ENCODE measurements around the gene SCAMP3.
"Not testable (repeated sequence)": the region's sequence is repeated elsewhere in the genome, so short reads cannot be mapped to it uniquely, and the experiment has no call there.

SCAMP3 gene

DNA sequence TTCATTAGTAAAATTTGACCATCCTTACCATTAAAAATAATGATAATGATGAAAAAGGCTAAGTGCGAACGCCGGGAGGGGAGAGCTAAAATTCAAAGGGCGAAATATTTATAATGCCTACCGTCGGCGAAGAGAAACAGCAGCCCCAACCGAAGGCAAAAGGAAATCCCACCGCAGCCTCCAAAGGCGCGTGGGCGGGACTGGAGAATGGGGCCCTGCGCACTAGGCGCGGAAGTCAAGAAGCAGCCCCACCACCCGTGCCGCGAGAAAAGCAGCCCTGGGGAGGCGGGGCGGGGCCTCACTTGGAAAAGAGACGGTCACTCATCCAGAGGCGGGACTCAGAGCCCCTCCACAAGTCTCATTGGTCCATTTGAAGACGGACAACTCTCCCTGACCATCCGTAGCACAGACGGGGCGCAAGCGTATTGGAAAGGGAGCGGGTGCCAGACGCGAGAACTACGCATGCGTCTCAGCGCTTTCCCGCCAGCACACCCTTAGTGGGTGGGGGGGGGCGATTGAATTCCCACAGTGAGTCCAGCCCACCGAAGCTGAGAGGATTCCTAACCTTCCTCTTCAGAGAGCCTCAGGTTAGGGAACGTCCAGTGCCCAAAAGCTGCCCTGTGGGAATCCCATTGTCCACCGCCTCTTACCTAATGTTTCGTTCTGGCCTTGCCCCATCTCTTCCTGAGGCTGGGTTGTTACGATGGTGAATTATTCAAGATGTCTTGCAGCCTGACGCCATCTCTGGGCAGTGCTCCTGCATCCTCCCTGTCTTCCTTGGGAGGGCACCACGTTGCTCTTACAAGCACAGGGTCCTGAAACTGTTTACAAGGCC is 34.7 kb downstream of the SCAMP3 start:
- peak; percentile 98 to 100 for DNase-seq (ENCODE audit: low read depth in 2 of 2)

DNA sequence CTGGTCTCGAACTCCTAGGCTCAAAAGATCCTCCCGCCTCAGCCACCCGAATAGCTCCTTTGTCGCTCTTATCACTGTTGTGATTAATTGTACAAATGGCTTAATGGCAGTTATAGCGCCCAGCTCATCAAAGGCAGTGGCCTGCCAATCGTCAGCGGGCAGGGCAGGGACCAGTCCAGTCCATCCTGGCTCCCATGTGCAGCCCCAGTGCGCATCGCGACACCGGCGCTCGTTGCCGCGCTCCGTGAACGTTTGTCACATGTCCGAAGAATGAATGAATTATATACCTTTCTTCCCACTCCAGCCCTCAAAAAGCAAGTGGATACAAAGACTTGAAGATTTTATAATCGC is 35.3 kb downstream of the SCAMP3 start:
- no peak for DNase-seq (ENCODE audit: low read depth in 2 of 2)

DNA sequence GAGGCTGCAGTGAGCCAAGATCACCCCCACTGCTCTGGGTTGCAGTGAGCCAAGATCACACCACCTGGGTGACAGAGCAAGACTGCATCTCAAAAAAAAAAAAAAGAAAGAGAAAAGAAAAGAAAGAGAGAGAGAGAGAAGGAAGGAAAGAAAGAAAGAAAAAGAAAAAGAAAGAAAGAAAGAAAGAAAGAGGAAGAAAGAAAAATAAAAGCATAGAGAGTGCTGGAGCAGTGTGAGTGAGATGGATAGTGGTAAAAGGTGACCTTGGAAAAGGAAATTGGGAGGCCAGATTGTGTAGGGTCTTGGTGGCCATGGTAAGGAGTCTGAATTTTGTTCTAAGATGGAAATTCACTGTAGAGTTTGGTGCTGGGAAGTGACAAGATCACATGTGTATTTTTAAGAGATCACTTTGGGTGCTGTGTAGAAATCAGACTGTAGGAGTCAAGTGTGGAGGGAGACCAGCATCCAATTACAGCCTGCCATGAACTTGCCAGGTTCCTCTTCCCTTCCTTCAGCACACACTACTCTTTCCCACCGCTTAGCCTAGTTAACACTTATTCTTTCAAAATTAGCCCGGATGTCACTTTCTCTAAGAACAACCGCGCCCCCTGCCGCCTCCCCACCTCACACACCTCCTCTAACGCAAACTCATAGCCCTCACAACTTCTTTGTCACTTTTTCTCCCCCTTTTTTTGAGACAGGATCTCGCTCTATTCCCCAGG is 35.8 kb downstream of the SCAMP3 start:
- peak; percentile 71 to 79 for DNase-seq (ENCODE audit: low read depth in 2 of 2)

DNA sequence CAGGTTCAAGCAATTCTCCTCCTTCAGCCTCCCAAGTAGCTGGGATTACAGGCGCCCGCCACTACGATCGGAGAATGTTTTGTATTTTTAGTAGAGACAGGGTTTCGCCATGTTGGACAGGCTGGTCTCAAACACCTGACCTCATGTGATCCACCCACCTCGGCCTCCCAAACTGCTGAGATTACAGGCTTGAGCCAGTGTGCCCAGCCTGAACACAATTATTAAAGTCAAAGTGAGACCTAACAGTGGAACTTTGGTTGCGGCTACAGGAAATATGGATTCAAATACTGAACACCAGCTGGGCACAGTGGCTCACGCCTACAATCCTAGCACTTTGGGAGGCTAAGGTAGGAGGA is 36.8 kb downstream of the SCAMP3 start:
- DNase-seq (ENCODE audit: low read depth in 2 of 2): not testable (repeated sequence)

DNA sequence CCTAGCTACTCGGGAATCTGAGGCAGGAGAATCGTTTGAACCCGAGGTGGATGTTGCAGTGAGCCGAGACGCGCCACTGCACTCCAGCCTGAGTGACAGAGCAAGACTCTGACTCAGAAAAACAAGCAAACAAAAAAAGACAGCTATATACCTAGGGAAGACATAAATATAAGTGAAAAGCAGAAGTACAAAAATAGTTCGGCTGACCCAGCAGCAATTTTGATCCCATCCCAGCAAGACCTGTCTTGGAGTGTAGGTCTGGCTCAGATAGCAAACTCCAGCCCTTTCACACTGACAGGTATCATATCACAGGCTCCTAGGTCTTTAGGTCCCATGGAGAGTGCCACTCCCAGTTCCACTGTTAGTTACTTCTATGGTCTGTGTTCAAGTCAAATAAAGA is 39.1 kb downstream of the SCAMP3 start:
- DNase-seq (ENCODE audit: low read depth in 2 of 2): no peak

DNA sequence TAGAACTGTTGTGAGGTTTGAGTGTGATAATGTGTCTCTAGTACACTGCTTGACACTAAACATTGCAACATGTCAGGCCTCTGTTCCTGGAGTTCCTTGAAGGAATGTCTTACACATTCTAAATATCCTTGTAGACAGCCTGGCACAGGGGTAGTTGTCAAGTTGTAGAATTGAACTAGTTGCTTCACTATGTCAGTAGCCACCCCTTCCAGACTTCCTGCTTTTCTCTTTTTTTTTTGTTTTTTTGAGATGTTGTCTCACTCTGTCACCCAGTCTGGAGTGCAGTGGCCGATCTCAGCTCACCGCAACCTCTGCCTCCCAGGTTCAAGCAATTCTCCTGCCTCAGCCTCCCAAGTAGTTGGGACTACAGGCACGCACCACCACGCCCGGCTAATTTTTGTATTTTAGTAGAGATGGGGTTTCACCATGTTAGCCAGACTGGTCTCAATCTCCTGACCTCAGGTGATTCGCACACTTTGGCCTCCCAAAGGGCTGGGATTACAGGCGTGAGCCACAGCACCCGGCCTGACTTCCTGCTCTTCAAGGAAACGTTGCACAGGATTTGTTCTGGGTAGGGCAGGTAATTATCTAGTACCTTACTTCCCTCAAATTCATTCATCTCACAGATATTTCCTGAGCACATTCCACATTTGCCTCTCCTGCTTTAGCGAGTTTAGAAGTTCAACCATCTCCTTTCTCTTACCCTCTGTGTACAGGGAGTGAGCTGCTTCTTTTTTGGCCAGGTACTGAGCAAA is 41.8 kb downstream of the SCAMP3 start:
- not testable (repeated sequence) for DNase-seq (ENCODE audit: low read depth in 2 of 2)

DNA sequence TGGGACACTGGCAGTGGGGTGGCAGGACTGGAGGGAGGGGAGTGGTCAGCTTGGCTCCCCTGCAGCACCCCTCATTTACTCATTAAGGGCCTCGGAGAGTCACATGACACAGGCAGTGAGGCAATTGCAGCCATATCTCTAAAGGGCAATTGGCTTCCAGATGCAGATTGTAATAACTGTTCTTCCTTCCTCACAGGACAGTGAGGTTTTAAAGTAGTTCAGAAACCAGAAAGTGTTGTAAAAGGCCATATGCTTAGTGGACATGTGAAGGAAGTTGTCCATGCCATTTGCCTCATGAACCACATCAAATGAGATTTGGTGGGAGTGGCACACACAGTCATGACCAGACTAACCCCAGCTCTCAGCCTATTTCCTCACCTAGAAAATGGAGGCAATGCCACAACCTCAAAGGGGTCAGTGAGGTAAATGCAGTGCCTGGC is 42.5 kb downstream of the SCAMP3 start:
- no peak for DNase-seq (ENCODE audit: low read depth in 2 of 2)

DNA sequence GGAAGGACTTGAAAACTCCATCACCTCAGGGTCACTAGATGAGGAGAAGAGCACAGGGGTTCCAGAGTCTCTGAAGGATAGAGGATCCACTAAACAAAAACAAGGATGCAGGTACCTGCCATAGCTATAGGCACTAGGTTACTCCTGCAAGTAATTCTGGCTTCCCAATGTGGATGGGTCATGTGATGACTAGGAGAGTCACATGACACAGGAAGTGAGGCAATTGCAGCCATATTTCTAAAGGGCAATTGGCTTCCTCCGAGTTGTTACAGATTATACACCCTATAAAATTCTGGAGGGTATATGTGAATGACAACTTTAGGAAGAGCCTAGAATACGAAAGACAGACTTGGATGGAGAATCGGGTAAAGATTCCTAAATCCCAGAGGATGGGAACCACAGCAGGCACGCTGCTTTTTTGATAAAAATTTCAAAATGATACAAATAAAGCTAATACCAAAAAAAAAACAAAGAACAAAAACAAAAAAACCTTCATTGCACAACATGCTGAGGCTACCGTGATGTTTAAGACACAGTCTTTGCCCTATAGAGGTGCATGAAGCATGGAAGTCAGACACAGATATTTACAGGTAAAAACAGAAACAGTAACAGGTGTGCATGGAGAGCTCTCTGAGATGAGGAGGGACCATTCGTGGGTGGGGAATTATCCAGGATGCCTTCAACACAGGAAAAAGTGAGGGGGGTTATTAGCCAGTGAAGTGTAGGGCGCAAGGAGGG is 43.1 kb downstream of the SCAMP3 start:
- no peak for DNase-seq (ENCODE audit: low read depth in 2 of 2)

DNA sequence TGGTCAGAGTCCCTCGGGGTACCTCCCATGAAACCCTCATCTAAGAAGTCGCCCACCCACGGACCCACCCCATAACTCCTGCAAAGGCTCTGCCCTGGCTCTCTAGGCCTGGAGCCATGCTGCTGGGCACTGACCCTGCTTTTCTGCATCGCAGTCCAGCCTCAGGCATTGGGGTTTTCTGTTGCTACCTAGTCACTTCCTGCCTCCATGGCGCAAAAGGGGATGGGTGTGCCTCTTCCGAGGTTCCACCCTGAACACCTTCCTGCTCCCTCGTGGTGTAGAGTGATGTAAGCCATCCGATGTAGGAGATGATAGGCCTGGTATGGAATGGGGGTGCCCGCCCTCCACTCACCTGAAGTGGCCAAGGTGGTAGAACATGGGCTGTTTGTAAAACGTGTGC is 47.5 kb downstream of the SCAMP3 start:
- not testable (repeated sequence) for DNase-seq (ENCODE audit: low read depth in 2 of 2)

DNA sequence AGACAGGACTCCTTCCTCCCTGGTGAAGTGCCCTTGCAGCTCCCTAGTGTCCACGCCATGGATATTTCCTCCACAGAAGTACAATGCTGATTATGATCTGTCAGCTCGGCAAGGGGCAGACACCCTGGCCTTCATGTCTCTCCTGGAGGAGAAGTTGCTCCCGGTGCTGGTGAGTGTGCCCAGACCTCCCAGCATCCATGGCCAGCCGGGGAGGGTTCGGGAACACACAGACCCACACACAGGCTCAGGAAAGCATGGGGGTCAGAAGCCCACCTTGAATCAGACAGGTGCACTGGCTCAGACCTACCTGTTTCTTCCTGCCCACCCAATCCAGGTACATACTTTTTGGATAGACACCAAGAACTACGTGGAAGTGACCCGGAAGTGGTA is 50.1 kb downstream of the SCAMP3 start:
- not testable (repeated sequence) for DNase-seq (ENCODE audit: low read depth in 2 of 2)

DNA sequence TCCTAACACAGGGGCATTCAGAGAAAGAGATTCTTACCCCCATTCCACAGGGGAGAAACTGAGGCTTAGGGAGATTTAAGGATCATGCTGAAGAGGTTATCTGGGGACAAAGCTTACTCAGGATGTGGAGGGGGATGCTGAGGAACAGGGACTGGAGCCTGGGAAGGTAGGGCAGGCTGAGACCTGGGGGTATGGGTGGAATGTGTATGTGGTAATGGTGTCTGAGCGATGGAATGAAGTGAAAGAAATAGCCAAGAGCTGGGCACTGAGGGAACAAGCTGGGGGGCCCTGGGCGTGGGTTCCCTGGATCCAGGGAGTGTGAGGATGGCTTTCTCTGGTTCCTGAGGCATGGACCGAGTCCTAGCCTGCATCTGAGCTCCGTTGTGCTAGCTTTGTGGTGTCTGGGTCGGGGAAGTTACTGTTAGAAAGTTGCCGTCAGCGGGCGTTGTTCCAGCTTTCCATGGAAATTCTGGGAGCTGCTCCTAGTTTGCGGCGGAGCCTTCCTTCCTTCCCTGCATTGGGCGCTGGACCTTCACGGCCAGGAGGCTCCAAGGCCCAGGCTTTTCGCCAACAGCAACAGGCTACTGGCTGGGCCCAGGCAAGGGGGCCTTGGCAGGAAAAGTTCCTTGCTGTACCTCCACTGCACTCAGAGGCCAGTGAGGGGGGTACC is 50.6 kb downstream of the SCAMP3 start:
- DNase-seq (ENCODE audit: low read depth in 2 of 2): not testable (repeated sequence)

DNA sequence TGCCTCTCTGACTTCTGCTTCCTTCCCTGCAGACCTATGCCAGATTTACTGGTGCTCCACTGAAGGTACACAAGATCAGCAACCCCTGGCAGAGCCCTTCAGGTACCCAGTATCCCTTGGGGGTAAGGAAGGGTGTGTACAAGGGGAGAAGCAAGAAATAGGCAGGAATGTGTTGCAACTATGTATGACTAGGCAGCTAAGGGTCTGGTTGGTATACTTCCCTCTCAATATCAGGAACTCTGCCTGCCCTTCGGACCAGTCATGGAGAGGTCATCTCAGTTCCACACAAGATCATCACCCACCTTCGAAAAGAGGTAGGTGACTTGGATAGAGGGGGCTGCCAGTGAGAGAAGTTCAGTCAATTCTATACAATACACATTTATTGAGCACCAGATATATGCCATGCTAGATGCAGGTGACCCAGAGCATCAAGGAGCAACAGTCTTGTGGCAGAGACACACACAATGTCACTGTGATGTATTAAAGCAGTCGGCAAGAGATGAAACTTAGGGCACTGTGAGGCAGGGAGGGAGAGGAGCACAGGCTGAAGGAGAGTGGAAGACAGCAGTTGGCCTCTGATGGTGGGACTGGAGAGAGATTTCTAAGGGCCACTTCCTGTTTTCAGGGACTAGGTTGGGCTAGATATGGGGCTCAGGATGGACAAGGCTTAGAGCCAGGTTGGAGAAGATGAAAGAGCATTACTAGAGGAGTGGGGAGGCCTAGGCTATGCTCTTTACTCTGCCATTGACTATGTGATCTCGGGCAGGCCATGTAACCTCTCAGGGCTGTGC is 51.7 kb downstream of the SCAMP3 start:
- DNase-seq (ENCODE audit: low read depth in 2 of 2): no peak

DNA sequence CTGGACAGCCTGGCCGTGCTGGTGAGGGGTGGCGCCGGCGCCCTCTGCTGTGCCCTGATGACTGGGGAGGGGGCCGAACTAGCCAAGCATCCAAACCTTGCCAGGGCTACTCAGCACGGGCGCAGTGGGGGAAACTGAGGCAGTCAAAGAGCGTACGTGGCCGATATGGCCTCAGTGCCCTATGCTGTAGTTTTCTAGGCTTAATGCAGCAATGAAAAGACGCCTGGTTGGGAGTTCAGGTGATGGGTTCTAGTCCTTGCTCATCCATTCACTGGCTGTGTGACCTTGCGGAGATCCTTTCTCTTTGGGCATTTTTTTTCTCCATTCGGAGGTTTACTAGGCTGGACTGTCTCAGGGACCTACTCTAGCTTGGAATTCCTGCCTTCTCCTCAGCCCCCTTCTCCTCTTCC is 52.8 kb downstream of the SCAMP3 start:
- no peak for DNase-seq (ENCODE audit: low read depth in 2 of 2)

DNA sequence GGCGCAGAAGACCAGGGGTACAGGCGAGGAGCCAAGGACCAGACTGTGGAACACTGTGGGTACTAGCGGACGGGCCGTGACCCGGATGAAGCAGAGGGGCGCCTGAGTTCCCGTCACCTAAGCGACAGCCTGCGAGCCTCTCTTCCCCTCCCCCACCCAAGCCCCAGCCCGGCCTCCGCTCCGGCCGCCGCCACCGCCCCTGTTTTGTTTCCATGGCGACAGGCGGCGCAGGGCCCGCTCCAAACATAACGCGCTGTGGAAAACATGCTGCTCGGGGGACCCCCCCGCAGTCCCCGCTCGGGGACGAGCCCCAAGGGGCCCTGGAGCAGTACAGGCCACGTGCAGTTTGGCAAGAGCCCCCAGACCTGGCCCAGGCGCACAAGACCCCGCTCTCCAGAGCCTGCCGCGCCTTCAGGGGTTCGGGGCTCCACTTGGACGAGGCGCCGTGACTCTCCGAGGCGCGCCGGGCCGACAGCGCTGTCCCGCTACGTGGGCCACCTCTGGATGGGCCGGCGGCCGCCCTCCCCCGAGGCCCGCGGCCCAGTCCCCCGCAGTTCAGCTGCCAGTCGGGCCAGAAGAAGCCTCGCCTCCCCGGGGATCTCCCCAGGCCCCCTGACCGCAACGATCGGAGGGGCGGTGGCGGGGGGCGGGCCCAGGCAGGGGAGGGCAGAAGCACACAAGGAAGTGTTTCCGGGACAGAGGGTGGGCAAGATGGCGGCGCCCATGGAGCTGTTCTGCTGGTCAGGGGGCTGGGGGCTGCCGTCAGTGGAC is 53.4 kb downstream of the SCAMP3 start, which contains the start of gene MTX1:
Gene MTX1, plus strand, starts transcription at position 155 of the 771 bp plus-strand sequence. Its CDS starts 110 bp downstream, at position 265.
- DNase-seq (ENCODE audit: low read depth in 2 of 2): peak; percentile 79 to 82

DNA sequence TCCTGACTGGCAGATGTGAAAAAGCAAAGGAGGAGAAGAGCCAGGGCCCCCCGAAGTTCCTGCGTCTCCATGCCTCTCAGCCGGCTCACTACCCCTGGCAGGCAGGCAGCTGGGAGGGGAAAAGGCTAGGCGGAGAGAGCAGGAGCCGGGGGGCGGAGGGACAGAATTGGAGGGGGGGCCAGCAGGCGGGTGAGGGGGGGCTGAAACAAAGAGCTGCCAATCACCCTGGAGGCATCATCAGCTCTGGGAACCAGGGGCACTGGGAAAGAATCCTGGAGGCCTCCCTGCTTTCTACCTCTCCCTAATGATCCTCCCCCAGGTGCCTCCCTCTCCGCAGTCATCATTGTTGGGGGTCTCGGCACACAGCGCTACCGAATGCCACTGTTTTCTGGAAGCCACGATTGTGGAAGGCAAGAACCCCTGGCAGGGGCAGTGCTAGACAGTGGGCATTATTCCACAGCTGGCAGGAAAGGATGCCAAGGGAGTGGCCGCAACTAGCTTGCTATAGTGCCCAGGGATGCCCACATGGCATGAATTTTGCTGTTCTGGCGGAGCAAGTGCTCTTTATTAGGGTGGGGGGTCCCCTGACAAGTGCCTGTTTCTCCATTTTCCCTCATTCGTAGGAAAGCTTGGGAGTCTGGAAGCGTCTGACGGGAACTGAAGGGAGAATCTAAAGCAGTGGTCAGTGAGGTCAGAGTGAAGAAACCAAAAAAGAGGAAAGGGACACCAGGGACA is 54.2 kb downstream of the SCAMP3 start, which contains the start of gene THBS3:
Gene THBS3, minus strand, starts transcription at position 92 of the 735 bp plus-strand sequence. Its CDS starts 21 bp downstream, at position 71.
- no peak for DNase-seq (ENCODE audit: low read depth in 2 of 2)

DNA sequence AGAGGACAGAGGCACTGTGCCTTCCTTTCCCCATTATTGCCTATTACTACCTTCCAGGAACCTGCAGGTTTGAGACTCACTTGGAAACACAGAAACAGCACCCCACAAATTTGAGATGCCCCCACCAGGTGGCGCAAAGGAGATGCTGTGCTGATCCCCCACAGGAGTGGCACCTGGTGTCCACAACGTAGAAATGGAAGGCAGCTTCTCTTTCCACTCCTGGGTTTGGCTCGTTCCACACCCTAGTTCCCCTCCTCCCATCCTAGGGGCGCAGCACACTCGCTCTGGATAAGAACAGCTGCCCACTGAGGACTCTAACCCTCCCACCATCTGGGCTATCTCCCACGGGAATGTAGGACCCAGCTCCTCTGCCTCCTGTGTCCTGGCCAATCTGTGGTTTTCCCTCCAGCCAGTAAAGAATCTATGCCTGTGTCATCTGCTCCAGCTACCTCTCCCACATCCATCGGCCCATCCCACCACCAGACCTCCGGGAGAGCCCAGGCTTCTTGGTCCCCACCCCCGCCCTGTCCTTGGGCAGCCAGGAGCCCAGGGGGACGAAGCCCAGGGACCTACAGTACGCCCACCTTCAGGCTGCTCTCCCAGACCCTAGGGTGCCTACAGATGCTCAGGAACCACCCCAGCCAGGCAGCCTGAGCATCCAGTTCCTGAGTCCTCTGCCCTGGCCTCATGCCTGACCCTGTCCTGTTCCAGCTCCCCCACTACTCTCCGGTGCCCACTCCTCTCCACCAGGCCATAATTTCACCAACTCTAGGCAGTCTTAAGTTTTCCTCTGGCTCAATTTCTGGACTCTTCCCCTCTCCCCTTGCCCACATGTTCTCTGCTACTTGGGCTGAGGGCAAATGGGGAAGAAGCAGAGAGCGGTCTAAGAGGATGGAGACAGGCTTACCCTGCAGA is 55.0 kb downstream of the SCAMP3 start:
- peak; percentile 67 to 77 for DNase-seq (ENCODE audit: low read depth in 2 of 2)
